Activated naive CD4-positive, alpha-beta T cell treated with anti-CD3 and anti-CD28 coated beads, Interleukin-2, amount 50 U/mL, for 24 hours (primary cell): Measurements from ENCODE around the gene DOCK7.
"Not testable (repeated sequence)": the region's sequence is repeated elsewhere in the genome, so short reads cannot be mapped to it uniquely, and the experiment has no call there.

ENCODE experiments used
- H3K27ac Mint-ChIP-seq: one replicate; pipeline ENCODE4 v1.8.0; 2021; ENCODE audit warnings: mild to moderate bottlenecking, mixed read lengths
- H3K27me3 Mint-ChIP-seq: one replicate; pipeline ENCODE4 v1.8.0; 2021; ENCODE audit warnings: mixed read lengths
- H3K36me3 Mint-ChIP-seq: one replicate; pipeline ENCODE4 v1.8.0; 2021; ENCODE audit warnings: mixed read lengths
- H3K4me1 Mint-ChIP-seq: one replicate; pipeline ENCODE4 v1.8.0; 2021; ENCODE audit warnings: mixed read lengths
- H3K4me3 Mint-ChIP-seq: one replicate; pipeline ENCODE4 v1.8.0; 2021; ENCODE audit warnings: mild to moderate bottlenecking, mixed read lengths
- H3K9me3 Mint-ChIP-seq: one replicate; pipeline ENCODE4 v1.8.0; 2021; ENCODE audit warnings: mixed read lengths

The DOCK7 gene

GRCh38 chr1:62672029-62672428, 16.2 kb downstream of the DOCK7 start:
- H3K27ac Mint-ChIP-seq: no peak overlapping the region
- no peaks in the 10 kb centered on the region for H3K36me3 Mint-ChIP-seq
- no peaks in the 10 kb centered on the region for H3K9me3 Mint-ChIP-seq
- H3K27me3 Mint-ChIP-seq: peaks cover 1% of the 10 kb centered on the region
- H3K4me3 Mint-ChIP-seq: no peak overlapping the region
- no peaks in the 10 kb centered on the region for H3K4me1 Mint-ChIP-seq

GRCh38 chr1:62654744-62655143, 33.4 kb downstream of the DOCK7 start:
- peaks cover 12% of the 10 kb centered on the region for H3K36me3 Mint-ChIP-seq
- H3K27ac Mint-ChIP-seq: no peak overlapping the region
- no peaks in the 10 kb centered on the region for H3K9me3 Mint-ChIP-seq
- no peaks in the 10 kb centered on the region for H3K4me1 Mint-ChIP-seq
- H3K27me3 Mint-ChIP-seq: no peaks in the 10 kb centered on the region
- no peak overlapping the region for H3K4me3 Mint-ChIP-seq

DNA sequence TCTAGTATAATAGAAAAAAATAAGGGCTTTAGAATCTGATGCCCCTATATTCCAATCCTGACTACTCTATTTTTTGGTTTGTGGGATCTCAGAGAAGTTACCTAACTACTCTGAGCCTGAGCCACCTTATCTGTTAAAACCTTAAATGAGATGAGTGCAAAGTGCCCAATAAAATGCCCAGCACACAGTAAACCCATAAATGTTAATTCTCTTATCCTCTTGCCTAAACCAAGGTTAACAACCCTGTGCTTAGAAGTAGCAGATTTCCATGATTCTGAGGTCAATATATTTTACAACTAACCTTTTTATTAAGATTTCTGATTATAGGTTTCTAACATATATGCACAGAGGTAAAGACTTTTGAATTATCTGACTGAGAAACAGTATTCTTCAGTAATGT, 35.8 kb downstream of the DOCK7 start:
- H3K4me3 Mint-ChIP-seq: no peak overlapping the region
- H3K36me3 Mint-ChIP-seq: peaks cover 9% of the 10 kb centered on the region
- no peaks in the 10 kb centered on the region for H3K9me3 Mint-ChIP-seq
- no peaks in the 10 kb centered on the region for H3K27me3 Mint-ChIP-seq
- no peak overlapping the region for H3K27ac Mint-ChIP-seq
- H3K4me1 Mint-ChIP-seq: no peaks in the 10 kb centered on the region

GRCh38 chr1:62643283-62643682, 44.9 kb downstream of the DOCK7 start:
- Mint-ChIP-seq H3K27me3 (no peaks in the 10 kb centered on the region), H3K27ac (no peak overlapping the region), H3K4me1 (no peaks in the 10 kb centered on the region), H3K9me3 (peaks cover 4% of the 10 kb centered on the region), H3K4me3 (no peak overlapping the region), H3K36me3 (peaks cover 15% of the 10 kb centered on the region)

GRCh38 chr1:62637392-62638105, 50.6 kb downstream of the DOCK7 start:
- Mint-ChIP-seq H3K4me3 (no peak overlapping the region), H3K27ac (no peak overlapping the region), H3K9me3 (no peaks in the 10 kb centered on the region), H3K4me1 (no peaks in the 10 kb centered on the region), H3K27me3 (no peaks in the 10 kb centered on the region), H3K36me3 (peaks cover 12% of the 10 kb centered on the region)

DNA sequence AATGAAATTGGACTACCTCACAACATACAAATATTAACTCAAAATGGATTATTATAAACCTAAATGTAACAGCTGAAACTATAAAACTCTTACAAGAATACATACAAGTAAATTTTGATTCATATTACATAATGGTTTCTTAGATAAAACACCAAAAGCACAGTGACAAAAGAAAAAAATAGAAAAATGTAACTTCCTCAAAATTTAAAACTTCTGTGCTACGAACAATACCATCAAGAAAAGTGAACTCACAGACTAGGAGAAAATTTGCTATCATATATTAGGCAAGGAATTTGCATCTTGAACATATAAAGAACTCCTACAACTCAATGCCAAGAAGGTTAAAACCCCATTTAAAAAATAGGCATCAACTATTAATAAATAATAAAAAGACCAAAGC, 59.7 kb downstream of the DOCK7 start:
- no peak overlapping the region for H3K4me3 Mint-ChIP-seq
- no peaks in the 10 kb centered on the region for H3K9me3 Mint-ChIP-seq
- H3K36me3 Mint-ChIP-seq: peaks cover 25% of the 10 kb centered on the region
- H3K4me1 Mint-ChIP-seq: no peaks in the 10 kb centered on the region
- no peaks in the 10 kb centered on the region for H3K27me3 Mint-ChIP-seq
- H3K27ac Mint-ChIP-seq: no peak overlapping the region

GRCh38 chr1:62625415-62625814, 62.8 kb downstream of the DOCK7 start:
- Mint-ChIP-seq H3K27ac (no peak overlapping the region), H3K36me3 (peaks cover 10% of the 10 kb centered on the region), H3K27me3 (no peaks in the 10 kb centered on the region), H3K4me3 (no peak overlapping the region), H3K9me3 (no peaks in the 10 kb centered on the region), H3K4me1 (no peaks in the 10 kb centered on the region)

DNA sequence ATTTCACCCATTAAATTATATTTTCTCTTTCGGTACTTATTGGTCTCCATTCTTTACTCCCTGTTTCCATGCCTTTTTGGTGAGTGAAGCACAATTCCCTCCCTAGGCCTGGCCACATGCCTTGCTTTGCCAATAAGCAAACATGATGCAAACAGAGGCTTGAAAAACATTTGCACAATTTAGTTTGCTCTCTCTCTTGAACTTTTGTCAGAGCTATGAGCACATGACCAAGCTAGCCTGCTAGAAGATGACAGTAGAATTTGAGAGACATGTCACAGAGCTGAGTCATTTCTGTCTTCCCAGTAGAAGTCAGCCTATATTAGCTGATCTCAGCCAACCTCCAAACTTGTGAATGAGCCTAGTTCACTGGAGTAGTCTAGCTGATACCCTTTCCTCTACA, 66.3 kb downstream of the DOCK7 start:
- Mint-ChIP-seq H3K4me1 (no peaks in the 10 kb centered on the region), H3K36me3 (peaks cover 16% of the 10 kb centered on the region), H3K4me3 (no peak overlapping the region), H3K27me3 (no peaks in the 10 kb centered on the region), H3K27ac (no peak overlapping the region), H3K9me3 (no peaks in the 10 kb centered on the region)

GRCh38 chr1:62613890-62614289, 74.3 kb downstream of the DOCK7 start:
- Mint-ChIP-seq H3K9me3 (no peaks in the 10 kb centered on the region), H3K27ac (no peak overlapping the region), H3K36me3 (peaks cover 14% of the 10 kb centered on the region), H3K4me3 (no peak overlapping the region), H3K27me3 (no peaks in the 10 kb centered on the region), H3K4me1 (no peaks in the 10 kb centered on the region)

GRCh38 chr1:62613325-62613727, 74.9 kb downstream of the DOCK7 start:
- H3K9me3 Mint-ChIP-seq: no peaks in the 10 kb centered on the region
- H3K27me3 Mint-ChIP-seq: no peaks in the 10 kb centered on the region
- no peak overlapping the region for H3K27ac Mint-ChIP-seq
- H3K4me1 Mint-ChIP-seq: no peaks in the 10 kb centered on the region
- no peak overlapping the region for H3K4me3 Mint-ChIP-seq
- H3K36me3 Mint-ChIP-seq: peaks cover 13% of the 10 kb centered on the region

DNA sequence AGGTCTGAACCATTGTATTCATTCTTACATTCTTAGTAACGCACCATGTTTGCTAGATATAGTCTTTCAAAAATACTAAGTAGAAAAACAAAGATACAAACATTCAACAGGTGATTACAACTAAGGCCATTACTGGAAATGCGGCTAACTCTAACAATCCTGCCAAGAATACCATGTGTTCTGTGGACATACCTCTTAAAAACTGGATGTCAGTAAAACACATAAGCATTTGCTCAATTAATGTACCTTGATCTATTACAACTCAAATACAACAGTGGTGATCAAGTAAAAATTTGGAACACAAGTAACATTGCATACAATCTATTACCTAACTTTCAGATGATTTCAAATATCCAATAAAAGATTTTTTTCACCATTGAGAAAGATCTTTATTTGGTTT, 75.4 kb downstream of the DOCK7 start:
- no peaks in the 10 kb centered on the region for H3K27me3 Mint-ChIP-seq
- peaks cover 9% of the 10 kb centered on the region for H3K36me3 Mint-ChIP-seq
- no peaks in the 10 kb centered on the region for H3K4me1 Mint-ChIP-seq
- H3K27ac Mint-ChIP-seq: no peak overlapping the region
- H3K4me3 Mint-ChIP-seq: no peak overlapping the region
- no peaks in the 10 kb centered on the region for H3K9me3 Mint-ChIP-seq

- H3K4me3 Mint-ChIP-seq, H3K4me1 Mint-ChIP-seq, H3K27ac Mint-ChIP-seq, H3K27me3 Mint-ChIP-seq, H3K9me3 Mint-ChIP-seq: not testable (repeated sequence)
- H3K36me3 Mint-ChIP-seq: peaks cover 11% of the 10 kb centered on the region
These were observed 77.6 kb downstream of the DOCK7 start for GRCh38 chr1:62610588-62610987.

DNA sequence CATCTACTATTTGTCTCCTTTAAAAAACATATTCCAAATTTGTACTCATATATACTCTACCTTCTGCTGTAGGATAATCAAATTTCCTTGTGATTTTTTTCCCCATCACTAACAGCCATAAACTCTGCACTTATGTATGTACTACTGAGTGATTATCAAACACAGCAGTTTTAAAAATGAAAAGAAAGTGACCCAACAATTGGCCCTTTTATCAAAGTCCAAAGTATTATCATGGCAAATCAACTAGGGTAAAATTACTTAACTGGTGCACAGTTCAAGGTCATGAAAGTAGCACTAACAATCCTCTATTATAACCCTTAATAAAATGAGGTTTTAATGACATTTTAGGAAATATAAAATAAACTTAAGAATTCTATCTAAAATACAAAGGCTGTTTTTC, 79.3 kb downstream of the DOCK7 start:
- Mint-ChIP-seq H3K27me3 (no peaks in the 10 kb centered on the region), H3K4me1 (no peaks in the 10 kb centered on the region), H3K4me3 (no peak overlapping the region), H3K9me3 (no peaks in the 10 kb centered on the region), H3K27ac (no peak overlapping the region), H3K36me3 (peaks cover 11% of the 10 kb centered on the region)

GRCh38 chr1:62601457-62601856, 86.7 kb downstream of the DOCK7 start:
- Mint-ChIP-seq H3K4me3 (no peak overlapping the region), H3K27me3 (no peaks in the 10 kb centered on the region), H3K4me1 (no peaks in the 10 kb centered on the region)

DNA sequence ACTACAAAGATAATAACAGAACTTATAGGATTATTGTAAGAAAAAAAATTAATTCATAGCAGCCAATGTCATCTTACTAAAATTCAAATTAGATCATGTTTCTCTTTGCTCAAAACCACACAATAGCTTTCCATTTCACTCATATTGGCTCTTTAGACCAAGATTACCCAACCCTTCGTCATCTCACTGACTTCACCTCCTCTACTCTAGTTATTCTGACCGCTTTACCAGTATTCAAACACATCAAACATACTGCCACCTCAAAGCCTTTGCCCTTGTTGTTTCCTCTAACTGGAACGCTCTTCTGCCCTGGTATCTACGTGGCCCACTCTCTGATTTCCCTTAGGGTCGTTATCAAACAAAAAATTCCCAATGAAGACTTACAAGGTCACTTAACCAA, 89.1 kb downstream of the DOCK7 start:
- H3K27ac Mint-ChIP-seq: no peak overlapping the region

More at GRCh38 chr1:62601457-62601856, 86.7 kb downstream of the DOCK7 start:
- H3K9me3 Mint-ChIP-seq: no peaks in the 10 kb centered on the region
- H3K36me3 Mint-ChIP-seq: peaks cover 5% of the 10 kb centered on the region
- H3K27ac Mint-ChIP-seq: no peak overlapping the region

GRCh38 chr1:62597281-62597680, 90.9 kb downstream of the DOCK7 start, which contains the start of gene ANGPTL3:
ANGPTL3 (plus strand) TSS chr1:62597520; CDS start chr1:62597567, 47 bp downstream.
- Mint-ChIP-seq H3K9me3 (no peaks in the 10 kb centered on the region), H3K4me3 (no peak within 1 kb of the TSS), H3K27ac (no peak within 1 kb of the TSS), H3K27me3 (no peaks in the 10 kb centered on the region), H3K4me1 (no peaks in the 10 kb centered on the region), H3K36me3 (peaks cover 4% of the 10 kb centered on the region)

More for the DNA sequence above, 89.1 kb downstream of the DOCK7 start:
- Mint-ChIP-seq H3K36me3 (peaks cover 4% of the 10 kb centered on the region), H3K4me1 (no peaks in the 10 kb centered on the region), H3K4me3 (no peak overlapping the region), H3K27me3 (no peaks in the 10 kb centered on the region), H3K9me3 (no peaks in the 10 kb centered on the region)

DNA sequence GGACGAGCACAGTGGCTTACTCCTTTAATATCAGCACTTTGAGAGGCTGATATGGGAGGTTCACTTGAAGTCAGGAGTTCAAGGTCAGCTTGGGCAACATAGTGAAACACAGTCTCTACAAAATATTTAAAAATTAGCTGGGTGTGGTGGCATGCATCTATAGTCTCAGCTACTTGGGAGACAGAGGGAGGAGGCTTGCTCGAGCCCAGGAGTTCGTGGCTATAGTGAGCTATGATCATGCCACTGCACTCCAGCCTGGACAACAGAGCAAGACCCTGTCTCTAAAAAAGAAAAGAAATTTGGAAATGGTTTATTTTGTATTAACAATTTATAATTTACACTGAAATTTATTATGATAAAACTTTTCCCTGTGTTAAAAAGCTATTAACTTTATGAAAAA, 92.5 kb downstream of the DOCK7 start:
- Mint-ChIP-seq H3K4me3 (no peak overlapping the region), H3K9me3 (no peaks in the 10 kb centered on the region), H3K36me3 (peaks cover 9% of the 10 kb centered on the region), H3K27me3 (no peaks in the 10 kb centered on the region), H3K4me1 (no peaks in the 10 kb centered on the region), H3K27ac (no peak overlapping the region)
